GM12878 (cell line): ENCODE data around the gene VCPKMT. TPM values are rescaled to one million over a fixed set of nuclear protein-coding genes. Genes with fewer than 3 reads are reported as not detected.
A peak's percentile ranks its signal among the peaks of the same experiment; 100 is the strongest.

ENCODE experiments used
- BRCA1 ChIP-seq: IDR thresholded peaks from 2 replicates; pipeline ENCODE4 v1.6.1; 2011; ENCODE audit warnings: low read depth, low read length, improper control_type of control experiment
- CHD4 ChIP-seq: fragments of 200-600 bp; sonication (generic); IDR thresholded peaks from 2 replicates; pipeline ENCODE4 v1.6.1; 2016; ENCODE audit warnings: mild to moderate bottlenecking
- EZH2 ChIP-seq: IDR thresholded peaks from 2 replicates; pipeline ENCODE4 v1.6.1; 2012; ENCODE audit warnings: low read depth, mild to moderate bottlenecking, control low read depth, inconsistent platforms, low read length, borderline replicate concordance; ENCODE audit not compliant: control insufficient read depth
- GABPA ChIP-seq: IDR thresholded peaks from 2 replicates; pipeline ENCODE4 v1.6.1; 2014; ENCODE audit warnings: antibody characterized with exemption, low read depth, mild to moderate bottlenecking, inconsistent platforms
- HDGF ChIP-seq: fragments of 450-650 bp; IDR thresholded peaks from 2 replicates; pipeline ENCODE4 v1.6.1; 2016; ENCODE audit warnings: antibody characterized with exemption
- JUNB ChIP-seq: IDR thresholded peaks from 2 replicates; pipeline ENCODE4 v1.6.1; 2016; ENCODE audit warnings: antibody characterized with exemption, mild to moderate bottlenecking
- NR2C2 ChIP-seq: IDR thresholded peaks from 2 replicates; pipeline ENCODE4 v1.6.1; 2011; ENCODE audit warnings: borderline replicate concordance, low read depth; ENCODE audit not compliant: control insufficient read depth, insufficient read length
- RAD51 ChIP-seq: fragments of 450-650 bp; IDR thresholded peaks from 2 replicates; pipeline ENCODE4 v1.6.1; 2016; ENCODE audit warnings: moderate library complexity, mild to moderate bottlenecking, inconsistent platforms
- RBBP5 ChIP-seq: fragments of 200-600 bp; sonication (generic); conservative IDR thresholded peaks from 2 replicates; pipeline ENCODE4 v1.6.1; 2016
- SMARCA5 ChIP-seq: fragments of 450-650 bp; IDR thresholded peaks from 2 replicates; pipeline ENCODE4 v1.6.1; 2017; ENCODE audit warnings: mild to moderate bottlenecking
- TCF7 ChIP-seq: IDR thresholded peaks from 2 replicates; pipeline ENCODE4 v1.6.1; 2014; ENCODE audit warnings: antibody characterized with exemption, borderline replicate concordance
- YBX1 ChIP-seq: fragments of 450-650 bp; IDR thresholded peaks from 2 replicates; pipeline ENCODE4 v1.6.1; 2016; ENCODE audit warnings: antibody characterized with exemption
- polyA plus RNA-seq, 11 experiments: library from polyadenylated mRNA; depleted of rRNA in 4 of 11; unstranded in 6 of 11; stranded (reverse) in 5 of 11; fragments of >200 nt; fragmentation: Nextera tagmentation in 4 of 11; fragmentation: Illumina TruSeq in 1 of 11; extraction: Ambion mirVana in 4 of 11; extraction: Trizol in 1 of 11; gene quantifications; 1 replicate in 1 of 11; 2 replicates in 10 of 11; pipeline versions ENCODE4 v1.2.1 to v1.2.3, GENCODE V29; 2011 to 2016; ENCODE audit warnings: inconsistent platforms in 2 of 11, missing spikeins in 2 of 11, low read depth in 1 of 11
- total RNA-seq, 4 experiments: library from RNA; depleted of rRNA in 3 of 4; stranded (reverse); fragments of >200 nt in 3 of 4; fragmentation: Illumina TruSeq in 1 of 4; extraction: Trizol in 1 of 4; gene quantifications; 2 replicates each; pipeline versions ENCODE4 v1.2.1 to v1.2.3, GENCODE V29; 2013 to 2021
- TF ChIP-seq, protein P1 (sequence below): fragments of 450-650 bp; IDR thresholded peaks from 2 replicates; pipeline ENCODE4 v1.6.1; 2016; ENCODE audit warnings: mild to moderate bottlenecking, moderate library complexity, borderline replicate concordance
- TF ChIP-seq, protein P2 (sequence below): fragments of 450-650 bp; IDR thresholded peaks from 2 replicates; pipeline ENCODE4 v1.6.1; 2018; ENCODE audit warnings: borderline replicate concordance, mild to moderate bottlenecking; ENCODE audit not compliant: partially characterized antibody
- TF ChIP-seq, protein P3 (sequence below): fragments of 450-650 bp; IDR thresholded peaks from 2 replicates; pipeline ENCODE4 v1.6.1; 2016; ENCODE audit warnings: mild to moderate bottlenecking
- TF ChIP-seq, protein P4 (sequence below): fragments of 450-650 bp; IDR thresholded peaks from 2 replicates; pipeline ENCODE4 v1.6.1; 2018; ENCODE audit warnings: mild to moderate bottlenecking, low read depth, moderate library complexity; ENCODE audit not compliant: partially characterized antibody
- TF ChIP-seq, protein P5 (sequence below): fragments of 450-650 bp; formaldehyde crosslinking; IDR thresholded peaks from 2 replicates; pipeline ENCODE4 v1.5.0; 2022; ENCODE audit warnings: mild to moderate bottlenecking, missing genetic modification characterization

The VCPKMT gene
- total and polyA plus RNA-seq, 10 of the 15 experiments (the other 5 are each of a cell fraction or from before 2014, with no cell fraction given), result 8.5 to 18.4 (median 12.8) TPM

DNA sequence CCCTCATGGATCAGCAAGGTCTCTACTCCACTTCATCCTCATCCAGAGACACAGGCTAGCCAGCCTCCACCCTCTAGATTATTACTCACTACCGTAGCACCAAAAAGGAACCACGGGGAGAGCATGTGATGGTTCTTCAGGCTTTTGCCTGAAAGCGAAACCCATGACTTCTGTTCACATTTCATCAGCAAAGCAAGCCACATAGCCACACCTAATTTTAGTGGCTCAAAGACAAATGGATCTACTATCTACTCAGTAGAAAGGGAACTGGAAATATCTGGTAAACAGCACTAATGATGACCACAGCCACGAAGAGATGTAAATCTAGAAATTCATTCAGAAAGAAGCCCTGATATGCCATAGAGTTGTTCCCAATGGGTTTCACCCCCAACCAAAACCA lies 51.4 kb downstream of the VCPKMT start (continued):
- TF ChIP-seq, protein P1, sequence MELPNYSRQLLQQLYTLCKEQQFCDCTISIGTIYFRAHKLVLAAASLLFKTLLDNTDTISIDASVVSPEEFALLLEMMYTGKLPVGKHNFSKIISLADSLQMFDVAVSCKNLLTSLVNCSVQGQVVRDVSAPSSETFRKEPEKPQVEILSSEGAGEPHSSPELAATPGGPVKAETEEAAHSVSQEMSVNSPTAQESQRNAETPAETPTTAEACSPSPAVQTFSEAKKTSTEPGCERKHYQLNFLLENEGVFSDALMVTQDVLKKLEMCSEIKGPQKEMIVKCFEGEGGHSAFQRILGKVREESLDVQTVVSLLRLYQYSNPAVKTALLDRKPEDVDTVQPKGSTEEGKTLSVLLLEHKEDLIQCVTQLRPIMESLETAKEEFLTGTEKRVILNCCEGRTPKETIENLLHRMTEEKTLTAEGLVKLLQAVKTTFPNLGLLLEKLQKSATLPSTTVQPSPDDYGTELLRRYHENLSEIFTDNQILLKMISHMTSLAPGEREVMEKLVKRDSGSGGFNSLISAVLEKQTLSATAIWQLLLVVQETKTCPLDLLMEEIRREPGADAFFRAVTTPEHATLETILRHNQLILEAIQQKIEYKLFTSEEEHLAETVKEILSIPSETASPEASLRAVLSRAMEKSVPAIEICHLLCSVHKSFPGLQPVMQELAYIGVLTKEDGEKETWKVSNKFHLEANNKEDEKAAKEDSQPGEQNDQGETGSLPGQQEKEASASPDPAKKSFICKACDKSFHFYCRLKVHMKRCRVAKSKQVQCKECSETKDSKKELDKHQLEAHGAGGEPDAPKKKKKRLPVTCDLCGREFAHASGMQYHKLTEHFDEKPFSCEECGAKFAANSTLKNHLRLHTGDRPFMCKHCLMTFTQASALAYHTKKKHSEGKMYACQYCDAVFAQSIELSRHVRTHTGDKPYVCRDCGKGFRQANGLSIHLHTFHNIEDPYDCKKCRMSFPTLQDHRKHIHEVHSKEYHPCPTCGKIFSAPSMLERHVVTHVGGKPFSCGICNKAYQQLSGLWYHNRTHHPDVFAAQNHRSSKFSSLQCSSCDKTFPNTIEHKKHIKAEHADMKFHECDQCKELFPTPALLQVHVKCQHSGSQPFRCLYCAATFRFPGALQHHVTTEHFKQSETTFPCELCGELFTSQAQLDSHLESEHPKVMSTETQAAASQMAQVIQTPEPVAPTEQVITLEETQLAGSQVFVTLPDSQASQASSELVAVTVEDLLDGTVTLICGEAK, result no peak
- TF ChIP-seq, protein P2, sequence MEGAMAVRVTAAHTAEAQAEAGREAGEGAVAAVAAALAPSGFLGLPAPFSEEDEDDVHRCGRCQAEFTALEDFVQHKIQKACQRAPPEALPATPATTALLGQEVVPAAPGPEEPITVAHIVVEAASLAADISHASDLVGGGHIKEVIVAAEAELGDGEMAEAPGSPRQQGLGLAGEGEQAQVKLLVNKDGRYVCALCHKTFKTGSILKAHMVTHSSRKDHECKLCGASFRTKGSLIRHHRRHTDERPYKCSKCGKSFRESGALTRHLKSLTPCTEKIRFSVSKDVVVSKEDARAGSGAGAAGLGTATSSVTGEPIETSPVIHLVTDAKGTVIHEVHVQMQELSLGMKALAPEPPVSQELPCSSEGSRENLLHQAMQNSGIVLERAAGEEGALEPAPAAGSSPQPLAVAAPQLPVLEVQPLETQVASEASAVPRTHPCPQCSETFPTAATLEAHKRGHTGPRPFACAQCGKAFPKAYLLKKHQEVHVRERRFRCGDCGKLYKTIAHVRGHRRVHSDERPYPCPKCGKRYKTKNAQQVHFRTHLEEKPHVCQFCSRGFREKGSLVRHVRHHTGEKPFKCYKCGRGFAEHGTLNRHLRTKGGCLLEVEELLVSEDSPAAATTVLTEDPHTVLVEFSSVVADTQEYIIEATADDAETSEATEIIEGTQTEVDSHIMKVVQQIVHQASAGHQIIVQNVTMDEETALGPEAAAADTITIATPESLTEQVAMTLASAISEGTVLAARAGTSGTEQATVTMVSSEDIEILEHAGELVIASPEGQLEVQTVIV, result no peak
- no peak for TF ChIP-seq NR2C2
- TF ChIP-seq YBX1, result no peak
- TF ChIP-seq, protein P3, sequence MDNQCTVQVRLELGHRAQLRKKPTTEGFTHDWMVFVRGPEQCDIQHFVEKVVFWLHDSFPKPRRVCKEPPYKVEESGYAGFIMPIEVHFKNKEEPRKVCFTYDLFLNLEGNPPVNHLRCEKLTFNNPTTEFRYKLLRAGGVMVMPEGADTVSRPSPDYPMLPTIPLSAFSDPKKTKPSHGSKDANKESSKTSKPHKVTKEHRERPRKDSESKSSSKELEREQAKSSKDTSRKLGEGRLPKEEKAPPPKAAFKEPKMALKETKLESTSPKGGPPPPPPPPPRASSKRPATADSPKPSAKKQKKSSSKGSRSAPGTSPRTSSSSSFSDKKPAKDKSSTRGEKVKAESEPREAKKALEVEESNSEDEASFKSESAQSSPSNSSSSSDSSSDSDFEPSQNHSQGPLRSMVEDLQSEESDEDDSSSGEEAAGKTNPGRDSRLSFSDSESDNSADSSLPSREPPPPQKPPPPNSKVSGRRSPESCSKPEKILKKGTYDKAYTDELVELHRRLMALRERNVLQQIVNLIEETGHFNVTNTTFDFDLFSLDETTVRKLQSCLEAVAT, result peak; percentile 96
- no peak for TF ChIP-seq HDGF
- TF ChIP-seq RBBP5, result no peak
- TF ChIP-seq BRCA1, result no peak
- no peak for TF ChIP-seq EZH2
- no peak for TF ChIP-seq SMARCA5
- TF ChIP-seq, protein P4, sequence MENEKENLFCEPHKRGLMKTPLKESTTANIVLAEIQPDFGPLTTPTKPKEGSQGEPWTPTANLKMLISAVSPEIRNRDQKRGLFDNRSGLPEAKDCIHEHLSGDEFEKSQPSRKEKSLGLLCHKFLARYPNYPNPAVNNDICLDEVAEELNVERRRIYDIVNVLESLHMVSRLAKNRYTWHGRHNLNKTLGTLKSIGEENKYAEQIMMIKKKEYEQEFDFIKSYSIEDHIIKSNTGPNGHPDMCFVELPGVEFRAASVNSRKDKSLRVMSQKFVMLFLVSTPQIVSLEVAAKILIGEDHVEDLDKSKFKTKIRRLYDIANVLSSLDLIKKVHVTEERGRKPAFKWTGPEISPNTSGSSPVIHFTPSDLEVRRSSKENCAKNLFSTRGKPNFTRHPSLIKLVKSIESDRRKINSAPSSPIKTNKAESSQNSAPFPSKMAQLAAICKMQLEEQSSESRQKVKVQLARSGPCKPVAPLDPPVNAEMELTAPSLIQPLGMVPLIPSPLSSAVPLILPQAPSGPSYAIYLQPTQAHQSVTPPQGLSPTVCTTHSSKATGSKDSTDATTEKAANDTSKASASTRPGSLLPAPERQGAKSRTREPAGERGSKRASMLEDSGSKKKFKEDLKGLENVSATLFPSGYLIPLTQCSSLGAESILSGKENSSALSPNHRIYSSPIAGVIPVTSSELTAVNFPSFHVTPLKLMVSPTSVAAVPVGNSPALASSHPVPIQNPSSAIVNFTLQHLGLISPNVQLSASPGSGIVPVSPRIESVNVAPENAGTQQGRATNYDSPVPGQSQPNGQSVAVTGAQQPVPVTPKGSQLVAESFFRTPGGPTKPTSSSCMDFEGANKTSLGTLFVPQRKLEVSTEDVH, result peak; percentile 76
- TF ChIP-seq CHD4, result no peak
- TF ChIP-seq TCF7, result no peak
- TF ChIP-seq RAD51, result peak; percentile 95
- 0 out of 2 replicates have a peak, but pooled peaks have one; percentile 37 for TF ChIP-seq GABPA
- peak; percentile 79 for TF ChIP-seq JUNB
- TF ChIP-seq, protein P5, sequence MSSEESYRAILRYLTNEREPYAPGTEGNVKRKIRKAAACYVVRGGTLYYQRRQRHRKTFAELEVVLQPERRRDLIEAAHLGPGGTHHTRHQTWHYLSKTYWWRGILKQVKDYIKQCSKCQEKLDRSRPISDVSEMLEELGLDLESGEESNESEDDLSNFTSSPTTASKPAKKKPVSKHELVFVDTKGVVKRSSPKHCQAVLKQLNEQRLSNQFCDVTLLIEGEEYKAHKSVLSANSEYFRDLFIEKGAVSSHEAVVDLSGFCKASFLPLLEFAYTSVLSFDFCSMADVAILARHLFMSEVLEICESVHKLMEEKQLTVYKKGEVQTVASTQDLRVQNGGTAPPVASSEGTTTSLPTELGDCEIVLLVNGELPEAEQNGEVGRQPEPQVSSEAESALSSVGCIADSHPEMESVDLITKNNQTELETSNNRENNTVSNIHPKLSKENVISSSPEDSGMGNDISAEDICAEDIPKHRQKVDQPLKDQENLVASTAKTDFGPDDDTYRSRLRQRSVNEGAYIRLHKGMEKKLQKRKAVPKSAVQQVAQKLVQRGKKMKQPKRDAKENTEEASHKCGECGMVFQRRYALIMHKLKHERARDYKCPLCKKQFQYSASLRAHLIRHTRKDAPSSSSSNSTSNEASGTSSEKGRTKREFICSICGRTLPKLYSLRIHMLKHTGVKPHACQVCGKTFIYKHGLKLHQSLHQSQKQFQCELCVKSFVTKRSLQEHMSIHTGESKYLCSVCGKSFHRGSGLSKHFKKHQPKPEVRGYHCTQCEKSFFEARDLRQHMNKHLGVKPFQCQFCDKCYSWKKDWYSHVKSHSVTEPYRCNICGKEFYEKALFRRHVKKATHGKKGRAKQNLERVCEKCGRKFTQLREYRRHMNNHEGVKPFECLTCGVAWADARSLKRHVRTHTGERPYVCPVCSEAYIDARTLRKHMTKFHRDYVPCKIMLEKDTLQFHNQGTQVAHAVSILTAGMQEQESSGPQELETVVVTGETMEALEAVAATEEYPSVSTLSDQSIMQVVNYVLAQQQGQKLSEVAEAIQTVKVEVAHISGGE (CRISPR knock-in tag), result no peak
